Epithelial cell of proximal tubule (primary cell): ENCODE measurements around the gene USP6NL. TPM values are rescaled to one million over a fixed set of nuclear protein-coding genes. Genes with fewer than 3 reads are reported as not detected.

Experiments
- DNase-seq: peaks from one replicate; pipeline ENCODE4 v3.0.0-alpha.2; 2011; ENCODE audit warnings: low read depth
- H3K4me3 ChIP-seq: 2 replicates; pipeline ENCODE4 v1.5.1; 2011; ENCODE audit warnings: low read depth, mild to moderate bottlenecking, low read length
- total RNA-seq: library from RNA; depleted of rRNA; stranded (reverse); fragments of >200 nt; gene quantifications from 2 replicates; pipeline ENCODE4 v1.2.3, GENCODE V29; 2015
- TF ChIP-seq, protein P1 (sequence below): conservative IDR thresholded peaks from 2 replicates; pipeline ENCODE4 v1.5.1; 2012; ENCODE audit warnings: low read depth, mild to moderate bottlenecking, low read length

The USP6NL gene
- total RNA-seq, 1 donor from 2014 or later, result 14.7 TPM

DNA sequence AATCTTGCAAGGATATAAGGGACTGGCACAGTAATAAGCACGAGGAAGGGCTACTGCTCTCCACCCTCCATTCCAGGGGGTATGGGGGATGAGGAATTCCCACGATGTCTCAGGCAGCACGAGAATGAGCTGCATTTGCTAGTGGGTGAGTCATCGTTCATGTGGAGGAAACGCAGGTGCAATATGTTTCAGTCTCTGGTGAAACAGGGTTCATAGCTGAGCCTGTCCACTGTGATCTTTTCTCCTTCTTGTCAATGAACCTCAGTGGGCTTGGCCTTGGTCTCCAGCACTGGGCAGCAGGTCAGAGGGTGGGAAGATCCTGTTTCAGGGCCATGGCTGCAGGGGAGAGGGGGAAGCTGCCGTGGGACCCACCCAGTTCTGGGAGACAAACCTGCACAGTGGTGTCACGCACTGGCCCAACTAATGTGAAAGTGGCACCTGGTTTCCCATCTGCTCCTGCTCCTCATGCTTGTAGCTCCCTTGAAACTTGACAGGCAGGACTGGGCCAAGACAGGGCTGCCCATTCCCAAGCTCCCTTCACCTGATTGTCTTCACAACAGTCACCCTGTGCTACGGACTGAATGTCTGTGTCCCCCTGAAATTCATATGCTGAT is 181.9 kb downstream of the USP6NL start:
- H3K4me3 ChIP-seq, result no peak overlapping the region
- no peak for DNase-seq
- TF ChIP-seq, protein P1, sequence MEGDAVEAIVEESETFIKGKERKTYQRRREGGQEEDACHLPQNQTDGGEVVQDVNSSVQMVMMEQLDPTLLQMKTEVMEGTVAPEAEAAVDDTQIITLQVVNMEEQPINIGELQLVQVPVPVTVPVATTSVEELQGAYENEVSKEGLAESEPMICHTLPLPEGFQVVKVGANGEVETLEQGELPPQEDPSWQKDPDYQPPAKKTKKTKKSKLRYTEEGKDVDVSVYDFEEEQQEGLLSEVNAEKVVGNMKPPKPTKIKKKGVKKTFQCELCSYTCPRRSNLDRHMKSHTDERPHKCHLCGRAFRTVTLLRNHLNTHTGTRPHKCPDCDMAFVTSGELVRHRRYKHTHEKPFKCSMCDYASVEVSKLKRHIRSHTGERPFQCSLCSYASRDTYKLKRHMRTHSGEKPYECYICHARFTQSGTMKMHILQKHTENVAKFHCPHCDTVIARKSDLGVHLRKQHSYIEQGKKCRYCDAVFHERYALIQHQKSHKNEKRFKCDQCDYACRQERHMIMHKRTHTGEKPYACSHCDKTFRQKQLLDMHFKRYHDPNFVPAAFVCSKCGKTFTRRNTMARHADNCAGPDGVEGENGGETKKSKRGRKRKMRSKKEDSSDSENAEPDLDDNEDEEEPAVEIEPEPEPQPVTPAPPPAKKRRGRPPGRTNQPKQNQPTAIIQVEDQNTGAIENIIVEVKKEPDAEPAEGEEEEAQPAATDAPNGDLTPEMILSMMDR, result no peak

DNA sequence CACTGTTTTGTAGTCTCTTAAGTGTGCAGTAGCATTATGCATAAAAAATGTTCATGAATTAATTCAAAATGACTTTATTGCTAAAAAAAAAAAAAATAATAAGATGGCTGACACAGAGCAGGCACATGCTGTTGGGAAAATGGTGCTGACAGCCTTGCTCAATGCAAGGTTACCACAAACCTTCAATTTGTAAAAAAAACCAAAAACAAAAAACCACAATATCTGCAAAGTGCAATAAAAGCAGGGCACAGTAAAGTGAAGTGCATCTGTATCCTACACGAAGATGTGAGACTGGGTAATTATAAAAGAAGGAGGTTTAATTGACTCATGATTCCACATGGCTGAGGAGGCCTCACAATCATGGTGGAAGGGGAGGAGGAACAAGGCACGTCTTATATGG is 185.8 kb downstream of the USP6NL start:
- H3K4me3 ChIP-seq, result no peak overlapping the region
- TF ChIP-seq, protein P1, result no peak
- DNase-seq, result no peak

DNA sequence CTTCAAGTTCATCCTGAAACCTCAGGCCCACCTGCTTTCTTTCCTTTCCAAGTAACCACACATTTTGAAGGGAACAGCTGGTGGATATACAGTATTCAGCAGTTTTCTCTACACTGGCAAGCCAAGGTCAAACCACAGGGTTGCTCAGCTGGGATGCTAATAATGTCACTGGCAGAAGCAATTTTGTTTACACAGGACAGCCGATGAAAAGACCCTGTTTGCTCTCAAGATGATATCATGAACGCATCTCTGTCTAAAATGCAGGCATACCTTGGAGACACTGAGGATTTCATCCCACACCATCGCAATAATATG is 186.2 kb downstream of the USP6NL start:
- TF ChIP-seq, protein P1, result no peak
- no peak for DNase-seq

DNA sequence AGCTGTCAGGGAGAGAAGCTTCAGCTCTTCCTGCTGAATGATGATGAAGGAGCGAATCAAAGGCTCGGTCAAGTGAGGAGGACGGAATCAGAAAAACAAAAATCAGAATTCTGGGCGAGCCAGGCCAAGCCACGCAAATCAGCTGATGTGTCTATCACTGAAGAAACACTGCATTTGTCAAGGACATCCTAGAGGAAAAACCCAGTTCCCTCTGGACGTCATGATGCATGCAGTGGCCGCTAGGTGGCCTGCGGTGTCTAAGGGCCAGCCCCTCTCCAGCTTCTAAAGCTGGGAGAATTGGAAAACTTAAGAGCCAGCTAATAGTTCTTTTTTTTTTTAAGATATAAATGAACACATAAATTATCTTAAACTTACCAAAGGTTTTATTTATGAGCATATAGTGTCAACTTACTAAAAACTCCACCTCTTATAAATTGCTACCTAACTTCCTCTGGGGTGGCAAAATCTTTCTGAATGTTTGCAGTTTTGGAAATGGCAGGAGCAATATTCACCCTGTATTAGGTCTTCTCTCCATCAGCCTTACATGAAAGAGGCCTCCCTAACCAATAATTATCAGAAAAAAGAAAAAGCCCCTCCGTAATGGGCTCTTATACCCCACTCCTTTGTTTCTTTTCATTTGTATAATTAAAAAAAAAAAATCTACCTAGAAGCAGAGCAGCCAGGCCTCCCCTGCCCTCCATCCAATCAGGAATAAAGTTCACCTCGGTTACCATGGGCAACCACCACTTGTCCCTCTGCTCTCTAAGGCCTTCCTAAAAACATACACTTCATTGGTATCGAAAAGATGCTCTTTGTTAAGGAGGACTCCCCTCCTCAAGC is 186.8 kb downstream of the USP6NL start:
- no peak overlapping the region for H3K4me3 ChIP-seq
- no peak for DNase-seq
- TF ChIP-seq, protein P1, result peak; percentile 93

More for the DNA sequence above, 186.2 kb downstream of the USP6NL start:
- H3K4me3 ChIP-seq, result no peak overlapping the region

DNA sequence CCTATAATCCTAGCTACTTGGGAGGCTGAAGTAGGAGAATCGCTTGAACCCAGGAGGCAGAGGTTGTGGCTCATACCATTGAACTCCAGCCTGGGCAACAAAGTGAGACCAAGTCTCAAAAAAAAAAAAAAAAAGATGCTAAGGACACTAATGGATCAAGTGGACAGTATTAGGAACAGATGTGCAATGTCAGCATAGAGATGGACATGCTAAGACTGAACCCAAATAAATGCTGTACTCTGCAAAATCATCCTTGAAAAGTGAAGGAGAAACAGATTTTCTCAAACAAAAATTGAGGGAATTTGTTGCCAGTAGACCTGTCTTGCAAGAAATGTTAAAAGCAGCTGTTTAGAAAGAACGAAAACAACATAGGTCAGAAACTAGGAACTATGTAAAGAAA is 194.5 kb downstream of the USP6NL start:
- TF ChIP-seq, protein P1, result no peak
- DNase-seq, result no peak
- H3K4me3 ChIP-seq, result no peak overlapping the region

DNA sequence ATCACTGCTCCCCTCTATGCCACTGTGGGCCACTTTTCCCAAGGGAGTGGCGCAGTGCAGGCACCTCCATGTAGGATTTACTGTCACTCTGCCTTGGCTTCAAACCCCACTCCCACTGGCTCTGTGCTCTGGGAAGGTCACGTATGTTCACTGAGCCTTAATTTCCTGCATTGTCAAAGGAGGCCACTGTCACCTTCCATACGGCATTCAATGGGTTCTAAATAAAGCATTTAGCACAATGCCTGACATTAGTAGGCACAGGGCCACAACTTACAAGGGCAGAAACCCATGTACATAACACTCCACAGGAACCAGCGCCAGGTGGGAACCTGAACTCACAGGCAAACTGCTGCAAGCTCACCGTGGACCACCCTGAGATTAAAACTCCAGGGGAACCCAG is 196.4 kb downstream of the USP6NL start:
- no peak for DNase-seq
- no peak overlapping the region for H3K4me3 ChIP-seq

More for the DNA sequence above, 196.4 kb downstream of the USP6NL start:
- TF ChIP-seq, protein P1, result no peak
